GM21390 (cell line): Measurements from ENCODE around the gene LRRC32.
"Not testable (repeated sequence)": the region's sequence is repeated elsewhere in the genome, so short reads cannot be mapped to it uniquely, and the experiment has no call there.

Experiments
- ATAC-seq: cut with Tn5 transposase; IDR thresholded peaks from one replicate; pipeline ENCODE4 v1.9.1; 2021; ENCODE audit not compliant: unreplicated experiment

The LRRC32 gene

GRCh38 chr11:76616676-76617552, 53.6 kb downstream of the LRRC32 start:
- ATAC-seq = no peak

- no peak for ATAC-seq
Measured at GRCh38 chr11:76615950-76616349, 54.6 kb downstream of the LRRC32 start.

GRCh38 chr11:76614471-76615179, 55.9 kb downstream of the LRRC32 start:
- no peak for ATAC-seq

GRCh38 chr11:76613901-76614300, 56.6 kb downstream of the LRRC32 start:
- ATAC-seq = no peak

- no peak for ATAC-seq
Measured at GRCh38 chr11:76612226-76612625, 58.3 kb downstream of the LRRC32 start.

- ATAC-seq = no peak
Measured at GRCh38 chr11:76610871-76611475, 59.6 kb downstream of the LRRC32 start.

- no peak for ATAC-seq
Measured at GRCh38 chr11:76610371-76610770, 60.2 kb downstream of the LRRC32 start.

- ATAC-seq = no peak
Measured at GRCh38 chr11:76609736-76610370, 60.7 kb downstream of the LRRC32 start.

GRCh38 chr11:76608879-76609460, 61.6 kb downstream of the LRRC32 start:
- ATAC-seq = not testable (repeated sequence)

GRCh38 chr11:76608228-76608627, 62.3 kb downstream of the LRRC32 start:
- ATAC-seq = not testable (repeated sequence)
